Nephron (organoid): ENCODE data around the gene SEMA5A.
A peak's percentile ranks its signal among the peaks of the same experiment; 100 is the strongest.

Experiments
- H3K27ac Mint-ChIP-seq, 3 experiments: 2 replicates each; pipeline ENCODE4 v1.8.0; 2020; ENCODE audit warnings: mixed read lengths in 3 of 3, mild to moderate bottlenecking in 2 of 3, moderate library complexity in 1 of 3
- H3K27me3 Mint-ChIP-seq: 2 replicates; pipeline ENCODE4 v1.8.0; 2021; ENCODE audit warnings: low read depth, mild to moderate bottlenecking, moderate library complexity, mixed read lengths
- H3K36me3 Mint-ChIP-seq: 2 replicates; pipeline ENCODE4 v1.8.0; 2020; ENCODE audit warnings: low read depth, mixed read lengths
- H3K4me1 Mint-ChIP-seq: 2 replicates; pipeline ENCODE4 v1.8.0; 2020; ENCODE audit warnings: mixed read lengths
- H3K4me3 Mint-ChIP-seq, 3 experiments: 2 replicates each; pipeline ENCODE4 v1.8.0; 2020; ENCODE audit warnings: mild to moderate bottlenecking in 3 of 3, mixed read lengths in 3 of 3, moderate library complexity in 2 of 3
- H3K9me3 Mint-ChIP-seq: 2 replicates; pipeline ENCODE4 v1.8.0; 2020; ENCODE audit warnings: mixed read lengths
- CTCF ChIP-seq, 3 experiments: fragments of 200-600 bp; sonication (generic); IDR thresholded peaks; one replicate each; pipeline ENCODE4 v1.5.0; 2021; ENCODE audit warnings: antibody characterized with exemption in 3 of 3; ENCODE audit not compliant: unreplicated experiment in 3 of 3

Gene SEMA5A

GRCh38 chr5:9218358-9218757 is 327.5 kb downstream of the SEMA5A start:
- Mint-ChIP-seq H3K27me3 (no peaks in the 10 kb centered on the region), H3K27ac (no peak overlapping the region), H3K4me1 (no peaks in the 10 kb centered on the region), H3K36me3 (peaks cover 78% of the 10 kb centered on the region), H3K4me3 (no peak overlapping the region), H3K9me3 (peaks cover 9% of the 10 kb centered on the region)
- no peak for TF ChIP-seq CTCF (IDR thresholded peaks at IDR 0.05; ENCODE audit: unreplicated experiment in 3 of 3)

- no peaks in the 10 kb centered on the region for H3K27me3 Mint-ChIP-seq
- peaks cover 34% of the 10 kb centered on the region for H3K36me3 Mint-ChIP-seq
- H3K9me3 Mint-ChIP-seq: peaks cover 9% of the 10 kb centered on the region
- H3K27ac Mint-ChIP-seq: no peak overlapping the region
- H3K4me1 Mint-ChIP-seq: no peaks in the 10 kb centered on the region
- TF ChIP-seq CTCF (IDR thresholded peaks at IDR 0.05; ENCODE audit: unreplicated experiment in 3 of 3): no peak
- no peak overlapping the region for H3K4me3 Mint-ChIP-seq
Measured at GRCh38 chr5:9212605-9213004, 333.3 kb downstream of the SEMA5A start.

GRCh38 chr5:9209846-9210492 is 335.9 kb downstream of the SEMA5A start:
- Mint-ChIP-seq H3K36me3 (peaks cover 19% of the 10 kb centered on the region), H3K9me3 (peaks cover 3% of the 10 kb centered on the region), H3K4me1 (no peaks in the 10 kb centered on the region), H3K4me3 (no peak overlapping the region), H3K27ac (no peak overlapping the region), H3K27me3 (no peaks in the 10 kb centered on the region)
- TF ChIP-seq CTCF (IDR thresholded peaks at IDR 0.05; ENCODE audit: unreplicated experiment in 3 of 3): no peak

- TF ChIP-seq CTCF (IDR thresholded peaks at IDR 0.05; ENCODE audit: unreplicated experiment in 3 of 3): peak; percentile 52 to 66 (median 52)
- Mint-ChIP-seq H3K27me3 (no peaks in the 10 kb centered on the region), H3K4me3 (no peak overlapping the region), H3K36me3 (peaks cover 6% of the 10 kb centered on the region), H3K27ac (peak overlapping the region in 1 of 3 experiments; percentile 21), H3K4me1 (no peaks in the 10 kb centered on the region), H3K9me3 (no peaks in the 10 kb centered on the region)
Measured at GRCh38 chr5:9207817-9208418, 338.0 kb downstream of the SEMA5A start.

GRCh38 chr5:9202636-9203035 is 343.2 kb downstream of the SEMA5A start:
- H3K4me3 Mint-ChIP-seq: no peak overlapping the region
- H3K27ac Mint-ChIP-seq: no peak overlapping the region
- H3K4me1 Mint-ChIP-seq: no peaks in the 10 kb centered on the region
- no peaks in the 10 kb centered on the region for H3K9me3 Mint-ChIP-seq
- no peaks in the 10 kb centered on the region for H3K27me3 Mint-ChIP-seq
- peaks cover 28% of the 10 kb centered on the region for H3K36me3 Mint-ChIP-seq
- no peak for TF ChIP-seq CTCF (IDR thresholded peaks at IDR 0.05; ENCODE audit: unreplicated experiment in 3 of 3)

- peaks cover 3% of the 10 kb centered on the region for H3K27me3 Mint-ChIP-seq
- no peaks in the 10 kb centered on the region for H3K9me3 Mint-ChIP-seq
- peaks cover 31% of the 10 kb centered on the region for H3K36me3 Mint-ChIP-seq
- H3K27ac Mint-ChIP-seq: no peak overlapping the region
- no peak for TF ChIP-seq CTCF (IDR thresholded peaks at IDR 0.05; ENCODE audit: unreplicated experiment in 3 of 3)
- no peaks in the 10 kb centered on the region for H3K4me1 Mint-ChIP-seq
- no peak overlapping the region for H3K4me3 Mint-ChIP-seq
Measured at GRCh38 chr5:9201761-9202160, 344.1 kb downstream of the SEMA5A start.
